ENCODE results near the gene ATG13. TPM values are rescaled to one million over a fixed set of nuclear protein-coding genes. Genes with fewer than 3 reads are reported as not detected.
"Not testable (repeated sequence)": the region's sequence is repeated elsewhere in the genome, so short reads cannot be mapped to it uniquely, and the experiment has no call there.

Gene ATG13
- total RNA-seq, 2 donors from 2014 or later: 96.4 to 130 TPM

DNA sequence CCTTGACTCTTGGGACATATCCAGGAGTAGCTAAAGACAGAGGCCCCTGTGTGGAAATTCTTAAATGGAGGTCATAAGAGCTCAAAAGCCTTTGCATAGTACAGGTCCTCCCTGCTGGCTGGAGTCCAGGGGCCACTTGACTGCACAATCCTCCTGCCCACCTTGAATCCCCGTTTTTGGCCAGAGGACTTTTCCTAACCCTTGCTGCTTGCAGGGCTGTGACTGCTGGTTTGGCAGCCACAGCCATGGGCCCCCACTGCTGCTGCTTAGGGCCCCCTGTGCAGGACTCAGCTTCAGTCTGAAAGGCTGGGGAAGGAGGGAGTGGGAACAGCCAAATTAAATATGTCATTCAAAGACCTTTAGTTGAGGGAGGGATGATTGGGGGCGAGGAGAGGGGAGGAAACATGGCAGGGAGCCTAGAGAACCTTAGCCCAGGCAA is 49.7 kb downstream of the ATG13 start:
- Mint-ChIP-seq H3K9me3 (no peaks in the 10 kb centered on the region), H3K27me3 (ENCODE audit: insufficient read depth) (no peaks in the 10 kb centered on the region), H3K27ac (no peak overlapping the region), H3K4me3 (no peak overlapping the region), H3K36me3 (ENCODE audit: low read depth) (peaks cover 76% of the 10 kb centered on the region), H3K4me1 (peaks cover 20% of the 10 kb centered on the region)
- TF ChIP-seq, protein P1, sequence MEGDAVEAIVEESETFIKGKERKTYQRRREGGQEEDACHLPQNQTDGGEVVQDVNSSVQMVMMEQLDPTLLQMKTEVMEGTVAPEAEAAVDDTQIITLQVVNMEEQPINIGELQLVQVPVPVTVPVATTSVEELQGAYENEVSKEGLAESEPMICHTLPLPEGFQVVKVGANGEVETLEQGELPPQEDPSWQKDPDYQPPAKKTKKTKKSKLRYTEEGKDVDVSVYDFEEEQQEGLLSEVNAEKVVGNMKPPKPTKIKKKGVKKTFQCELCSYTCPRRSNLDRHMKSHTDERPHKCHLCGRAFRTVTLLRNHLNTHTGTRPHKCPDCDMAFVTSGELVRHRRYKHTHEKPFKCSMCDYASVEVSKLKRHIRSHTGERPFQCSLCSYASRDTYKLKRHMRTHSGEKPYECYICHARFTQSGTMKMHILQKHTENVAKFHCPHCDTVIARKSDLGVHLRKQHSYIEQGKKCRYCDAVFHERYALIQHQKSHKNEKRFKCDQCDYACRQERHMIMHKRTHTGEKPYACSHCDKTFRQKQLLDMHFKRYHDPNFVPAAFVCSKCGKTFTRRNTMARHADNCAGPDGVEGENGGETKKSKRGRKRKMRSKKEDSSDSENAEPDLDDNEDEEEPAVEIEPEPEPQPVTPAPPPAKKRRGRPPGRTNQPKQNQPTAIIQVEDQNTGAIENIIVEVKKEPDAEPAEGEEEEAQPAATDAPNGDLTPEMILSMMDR (conservative IDR thresholded peaks at IDR 0.05): no peak
- H3K9ac ChIP-seq (ENCODE audit: extremely low read depth, low read length, poor library complexity, severe bottlenecking): no peak overlapping the region
- no peaks in the 10 kb centered on the region for H3K9me3 ChIP-seq (ENCODE audit: control insufficient read depth, low read length)
- peaks cover 13% of the 10 kb centered on the region for H3K4me1 ChIP-seq (ENCODE audit: control insufficient read depth, insufficient read depth, low read length)
- H3K27me3 ChIP-seq (ENCODE audit: control insufficient read depth, insufficient read depth, low read length, poor library complexity, severe bottlenecking): no peaks in the 10 kb centered on the region
- no peak overlapping the region for H3K27ac ChIP-seq (ENCODE audit: low read depth, low read length)
- WGBS, 2 experiments (ENCODE audit: insufficient coverage in 1 of 2, insufficient read length in 1 of 2): 90 to 96% methylated on average over 2 of the region's 2 CpGs
- peaks cover 77% of the 10 kb centered on the region for H3K36me3 ChIP-seq (ENCODE audit: control insufficient read depth, insufficient read depth, low read length)
- no peak for DNase-seq
- H3K4me3 ChIP-seq (ENCODE audit: low read length): no peak overlapping the region

DNA sequence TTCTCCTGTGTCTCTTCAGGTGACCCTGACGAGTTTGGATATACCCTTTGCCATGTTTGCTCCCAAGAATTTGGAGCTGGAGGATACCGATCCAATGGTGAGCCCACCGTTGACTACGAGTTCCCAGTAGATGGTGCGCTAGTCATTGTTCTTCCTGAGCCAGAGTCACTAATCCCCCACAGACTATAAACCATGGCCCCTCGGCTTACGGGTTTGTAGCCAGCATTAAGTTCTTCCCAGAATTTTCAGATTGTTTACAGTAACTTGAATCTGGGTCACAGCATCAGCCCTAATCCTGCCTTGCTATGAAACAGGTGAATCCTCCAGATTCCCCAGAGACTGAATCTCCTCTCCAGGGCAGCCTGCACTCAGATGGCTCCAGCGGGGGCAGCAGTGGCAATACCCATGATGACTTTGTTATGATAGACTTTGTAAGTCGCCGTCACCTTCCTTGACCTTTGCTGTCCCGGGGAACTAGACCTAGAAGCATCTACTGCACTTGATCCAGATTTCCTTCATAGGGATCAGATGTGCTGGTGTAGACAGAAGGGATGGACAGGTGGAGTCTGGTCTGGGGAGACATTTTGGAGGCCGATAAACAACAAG is 51.2 kb downstream of the ATG13 start:
- Histone ChIP-seq H3K9me3 (ENCODE audit: control insufficient read depth, low read length) (no peaks in the 10 kb centered on the region), H3K9ac (ENCODE audit: extremely low read depth, low read length, poor library complexity, severe bottlenecking) (no peak overlapping the region), H3K27me3 (ENCODE audit: control insufficient read depth, insufficient read depth, low read length, poor library complexity, severe bottlenecking) (no peaks in the 10 kb centered on the region), H3K4me3 (ENCODE audit: low read length) (no peak overlapping the region), H3K4me1 (ENCODE audit: control insufficient read depth, insufficient read depth, low read length) (peaks cover 13% of the 10 kb centered on the region), H3K27ac (ENCODE audit: low read depth, low read length) (no peak overlapping the region), H3K36me3 (ENCODE audit: control insufficient read depth, insufficient read depth, low read length) (peaks cover 82% of the 10 kb centered on the region)
- Mint-ChIP-seq H3K4me1 (peaks cover 15% of the 10 kb centered on the region), H3K36me3 (ENCODE audit: low read depth) (peaks cover 75% of the 10 kb centered on the region), H3K27ac (no peak overlapping the region), H3K27me3 (ENCODE audit: insufficient read depth) (no peaks in the 10 kb centered on the region), H3K9me3 (no peaks in the 10 kb centered on the region), H3K4me3 (no peak overlapping the region)
- DNase-seq: no peak
- TF ChIP-seq, protein P1 (conservative IDR thresholded peaks at IDR 0.05): no peak
- 90 to 97% methylated on average over 12 of the region's 12 CpGs for WGBS, 2 experiments (ENCODE audit: insufficient coverage in 1 of 2, insufficient read length in 1 of 2)

DNA sequence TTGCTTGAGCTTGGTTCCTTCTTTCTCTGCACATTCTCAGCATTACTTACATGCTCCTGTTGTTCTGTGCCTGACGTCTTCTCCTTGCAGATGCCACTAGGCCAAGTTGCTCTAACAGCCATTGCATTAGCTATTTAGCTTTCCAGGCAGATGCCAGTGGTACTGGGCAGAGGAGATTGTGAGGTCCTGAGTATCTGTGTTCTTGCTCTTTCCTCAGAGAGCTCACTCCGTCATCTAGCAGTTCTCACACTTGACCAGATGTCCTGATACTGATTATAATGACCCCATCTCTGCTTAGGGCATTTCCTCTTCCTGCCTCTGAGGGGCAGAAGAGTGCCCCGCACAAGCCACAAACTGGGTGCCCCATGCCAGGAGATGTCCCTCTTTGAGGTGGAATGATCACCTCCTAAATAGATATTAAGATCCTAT is 52.4 kb downstream of the ATG13 start:
- WGBS, 2 experiments (ENCODE audit: insufficient coverage in 1 of 2, insufficient read length in 1 of 2): 83 to 88% methylated on average over 3 of the region's 3 CpGs
- Mint-ChIP-seq H3K4me3 (no peak overlapping the region), H3K36me3 (ENCODE audit: low read depth) (peaks cover 72% of the 10 kb centered on the region), H3K4me1 (peaks cover 11% of the 10 kb centered on the region), H3K9me3 (no peaks in the 10 kb centered on the region), H3K27me3 (ENCODE audit: insufficient read depth) (no peaks in the 10 kb centered on the region), H3K27ac (no peak overlapping the region)
- Histone ChIP-seq H3K4me3 (ENCODE audit: low read length) (no peak overlapping the region), H3K9me3 (ENCODE audit: control insufficient read depth, low read length) (no peaks in the 10 kb centered on the region), H3K9ac (ENCODE audit: extremely low read depth, low read length, poor library complexity, severe bottlenecking) (no peak overlapping the region), H3K4me1 (ENCODE audit: control insufficient read depth, insufficient read depth, low read length) (peaks cover 12% of the 10 kb centered on the region), H3K36me3 (ENCODE audit: control insufficient read depth, insufficient read depth, low read length) (peaks cover 82% of the 10 kb centered on the region), H3K27ac (ENCODE audit: low read depth, low read length) (no peak overlapping the region), H3K27me3 (ENCODE audit: control insufficient read depth, insufficient read depth, low read length, poor library complexity, severe bottlenecking) (no peaks in the 10 kb centered on the region)
- TF ChIP-seq, protein P1 (conservative IDR thresholded peaks at IDR 0.05): peak; percentile 72
- DNase-seq: peak; percentile 62

DNA sequence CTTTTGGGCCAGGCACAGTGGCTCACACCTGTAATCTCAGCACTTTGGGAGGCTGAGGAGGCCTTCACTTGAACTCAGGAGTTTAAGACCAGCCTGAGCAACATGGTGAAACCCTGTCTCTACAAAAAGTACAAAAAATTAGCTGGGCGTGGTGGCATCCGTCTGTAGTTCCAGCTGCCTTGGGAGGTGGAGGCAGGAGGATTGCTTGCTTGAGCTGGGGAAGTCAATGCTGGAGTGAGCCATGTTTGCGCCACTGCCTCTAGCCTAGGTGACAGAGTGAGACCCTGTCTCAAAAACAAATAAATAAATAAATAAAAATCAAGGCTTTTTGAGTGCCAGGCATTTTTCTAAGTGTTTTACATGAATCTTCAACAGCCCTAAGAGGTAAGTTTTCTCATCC is 53.2 kb downstream of the ATG13 start:
- H3K4me1 ChIP-seq (ENCODE audit: control insufficient read depth, insufficient read depth, low read length); H3K9me3 Mint-ChIP-seq; H3K27me3 ChIP-seq (ENCODE audit: control insufficient read depth, insufficient read depth, low read length, poor library complexity, severe bottlenecking); H3K9ac ChIP-seq (ENCODE audit: extremely low read depth, low read length, poor library complexity, severe bottlenecking); H3K27ac ChIP-seq (ENCODE audit: low read depth, low read length); DNase-seq; H3K4me3 ChIP-seq (ENCODE audit: low read length); H3K27me3 Mint-ChIP-seq (ENCODE audit: insufficient read depth); H3K4me3 Mint-ChIP-seq; H3K9me3 ChIP-seq (ENCODE audit: control insufficient read depth, low read length); H3K27ac Mint-ChIP-seq: not testable (repeated sequence)
- H3K36me3 ChIP-seq (ENCODE audit: control insufficient read depth, insufficient read depth, low read length): peaks cover 77% of the 10 kb centered on the region
- Mint-ChIP-seq H3K4me1 (peaks cover 10% of the 10 kb centered on the region), H3K36me3 (ENCODE audit: low read depth) (peaks cover 64% of the 10 kb centered on the region)
- WGBS, 2 experiments (ENCODE audit: insufficient coverage in 1 of 2, insufficient read length in 1 of 2): 97 to 100% methylated on average over 2 to 3 of the region's 3 CpGs

Data from endodermal cell (in vitro differentiated cells).